Upper lobe of left lung (tissue), 6 donors: ENCODE measurements around the gene ELN. TPM values are rescaled to one million over a fixed set of nuclear protein-coding genes. Genes with fewer than 3 reads are reported as not detected.

Source experiments
- ATAC-seq, 2 donors: fragments of 200-7000 bp; cut with Tn5 transposase; one replicate each; pipeline ENCODE4 v1.9.1; 2022; ENCODE audit warnings: mild to moderate bottlenecking in 2 of 2, moderate library complexity in 2 of 2; ENCODE audit not compliant: low FRiP score in 2 of 2
- DNase-seq, 2 donors: peaks; one replicate each; pipeline ENCODE4 v3.0.0-alpha.2; 2019 to 2020
- H3K27ac ChIP-seq, 4 donors: fragments of 200-600 bp; sonication (generic); one replicate each; pipeline ENCODE4 v1.5.1; 2016 to 2019
- H3K27me3 ChIP-seq, 4 donors: fragments of 200-600 bp; sonication (generic); one replicate each; pipeline ENCODE4 v1.5.1; 2017 to 2019
- H3K36me3 ChIP-seq, 4 donors: fragments of 200-600 bp; sonication (generic); one replicate each; pipeline ENCODE4 v1.5.1; 2016 to 2019
- H3K4me1 ChIP-seq, 4 donors: fragments of 200-600 bp; sonication (generic); one replicate each; pipeline ENCODE4 v1.5.1; 2018 to 2019
- H3K4me3 ChIP-seq, 4 donors: fragments of 200-600 bp; sonication (generic); one replicate each; pipeline ENCODE4 v1.5.1; 2017 to 2019; ENCODE audit warnings: mild to moderate bottlenecking in 2 of 4, moderate library complexity in 1 of 4
- H3K9me3 ChIP-seq, 4 donors: fragments of 200-600 bp; sonication (generic); one replicate each; pipeline ENCODE4 v1.5.1; 2018 to 2019
- CTCF ChIP-seq, 6 experiments: fragments of 450-650 bp in 4 of 6; fragments of 200-600 bp in 2 of 6; sonication (generic) in 2 of 6; IDR thresholded peaks; one replicate each; pipeline ENCODE4 v1.5.1; 2016 to 2019; ENCODE audit warnings: antibody characterized with exemption in 6 of 6
- EP300 ChIP-seq, 4 donors: sonication (generic); formaldehyde crosslinking; IDR thresholded peaks; one replicate each; pipeline ENCODE4 v1.5.1; 2017; ENCODE audit warnings: antibody characterized with exemption in 4 of 4, control low read depth in 2 of 4
- POLR2A ChIP-seq, 4 donors: fragments of 450-650 bp; IDR thresholded peaks; one replicate each; pipeline ENCODE4 v1.5.1; 2016 to 2017; ENCODE audit warnings: antibody characterized with exemption in 4 of 4, mild to moderate bottlenecking in 2 of 4
- POLR2AphosphoS5 ChIP-seq, 2 donors: sonication (generic); formaldehyde crosslinking; IDR thresholded peaks; one replicate each; pipeline ENCODE4 v1.5.1; 2017; ENCODE audit warnings: antibody characterized with exemption in 2 of 2
- WGBS, 2 donors: methylation state at CpG; one replicate each; pipeline ENCODE4 v1.1.5; 2017 to 2018; 5-methylcytosine and 5-hydroxymethylcytosine counted together
- total RNA-seq, 6 donors: library from RNA; depleted of rRNA in 4 of 6; stranded (reverse); fragments of >200 nt in 4 of 6; gene quantifications; one replicate each; pipeline versions ENCODE4 v1.1.0 to v1.2.1, GENCODE V29; 2016 to 2021
- donor health status: DM: no; HTN: no; CAD: no; lungs with moderate emphysema.
- donor health status: DM: no; HTN: yes; CAD: no; lungs with severe emphysema.

Gene ELN
- total RNA-seq, 6 donors from 2014 or later, result 24.4 to 582 (median 229) TPM

- Histone ChIP-seq H3K9me3 (no peaks in the 10 kb centered on the region), H3K4me3 (no peak overlapping the region), H3K36me3 (no peaks in the 10 kb centered on the region), H3K27ac (peak overlapping the region in 1 of 4 donors; percentile 25), H3K4me1 (peaks cover 5 to 28% (median 19%) of the 10 kb centered on the region in 4 donors), H3K27me3 (no peaks in the 10 kb centered on the region)
- 66 to 79% methylated on average over 12 to 26 of the region's 26 CpGs for WGBS, 2 donors
- DNase-seq (peak in 1 of 2 donors; percentile 66), ATAC-seq (no peak)
- no peak for TF ChIP-seq POLR2A (IDR thresholded peaks at IDR 0.05)
- TF ChIP-seq EP300 (IDR thresholded peaks at IDR 0.05), result no peak
- TF ChIP-seq CTCF (IDR thresholded peaks at IDR 0.05), result no peak
- no peak for TF ChIP-seq POLR2AphosphoS5 (IDR thresholded peaks at IDR 0.05)
Observed at GRCh38 chr7:74021546-74022320, 6.2 kb upstream of the ELN start.

- Histone ChIP-seq H3K27ac (peak overlapping the region in 2 of 4 donors; percentile 25 to 45), H3K4me3 (no peak overlapping the region), H3K36me3 (no peaks in the 10 kb centered on the region), H3K4me1 (peaks cover 13 to 35% (median 27%) of the 10 kb centered on the region in 4 donors), H3K9me3 (no peaks in the 10 kb centered on the region), H3K27me3 (peaks cover 0 to 2% (median 0%) of the 10 kb centered on the region in 4 donors)
- ATAC-seq (no peak), DNase-seq (no peak)
- no peak for TF ChIP-seq POLR2AphosphoS5 (IDR thresholded peaks at IDR 0.05)
- TF ChIP-seq POLR2A (IDR thresholded peaks at IDR 0.05), result no peak
- no peak for TF ChIP-seq CTCF (IDR thresholded peaks at IDR 0.05)
- no peak for TF ChIP-seq EP300 (IDR thresholded peaks at IDR 0.05)
- WGBS, 2 donors, result 74 to 80% methylated on average over 5 to 7 of the region's 7 CpGs
Observed at GRCh38 chr7:74022507-74022906, 5.5 kb upstream of the ELN start.

GRCh38 chr7:74023092-74023536 lies 4.9 kb upstream of the ELN start:
- Histone ChIP-seq H3K4me1 (peaks cover 18 to 42% (median 33%) of the 10 kb centered on the region in 4 donors), H3K4me3 (no peak overlapping the region), H3K9me3 (no peaks in the 10 kb centered on the region), H3K27ac (peak overlapping the region in 2 of 4 donors; percentile 25 to 45), H3K27me3 (peaks cover 0 to 7% (median 0%) of the 10 kb centered on the region in 4 donors), H3K36me3 (no peaks in the 10 kb centered on the region)
- 17 to 27% methylated on average over 2 to 12 of the region's 12 CpGs for WGBS, 2 donors
- peak; percentile 34 to 41 for ATAC-seq
- no peak for DNase-seq
- TF ChIP-seq EP300 (IDR thresholded peaks at IDR 0.05), result no peak
- peak in 1 of 2 donors; percentile 57 for TF ChIP-seq POLR2AphosphoS5 (IDR thresholded peaks at IDR 0.05)

- no peaks in the 10 kb centered on the region for H3K9me3 ChIP-seq
- H3K4me1 ChIP-seq, result peaks cover 23 to 48% (median 37%) of the 10 kb centered on the region in 4 donors
- H3K4me3 ChIP-seq, result no peak overlapping the region
- no peak for ATAC-seq
- TF ChIP-seq POLR2A (IDR thresholded peaks at IDR 0.05), result no peak
- TF ChIP-seq EP300 (IDR thresholded peaks at IDR 0.05), result no peak
- no peak for TF ChIP-seq CTCF (IDR thresholded peaks at IDR 0.05)
- TF ChIP-seq POLR2AphosphoS5 (IDR thresholded peaks at IDR 0.05), result no peak
- peaks cover 0 to 7% (median 0%) of the 10 kb centered on the region in 4 donors for H3K27me3 ChIP-seq
- no peaks in the 10 kb centered on the region for H3K36me3 ChIP-seq
- peak overlapping the region in 1 of 4 donors; percentile 45 for H3K27ac ChIP-seq
- 84 to 88% methylated on average over 8 to 11 of the region's 11 CpGs for WGBS, 2 donors
- no peak for DNase-seq
Observed at GRCh38 chr7:74023786-74024185, 4.2 kb upstream of the ELN start.

- H3K27ac ChIP-seq, result no peak overlapping the region
- no peaks in the 10 kb centered on the region for H3K36me3 ChIP-seq
- ATAC-seq (no peak), DNase-seq (no peak)
- WGBS, 2 donors, result 67 to 68% methylated on average over 8 of the region's 8 CpGs
- H3K4me3 ChIP-seq, result no peak overlapping the region
- peaks cover 23 to 62% (median 45%) of the 10 kb centered on the region in 4 donors for H3K4me1 ChIP-seq
- H3K27me3 ChIP-seq, result peaks cover 0 to 7% (median 0%) of the 10 kb centered on the region in 4 donors
- no peaks in the 10 kb centered on the region for H3K9me3 ChIP-seq
- TF ChIP-seq EP300 (IDR thresholded peaks at IDR 0.05) (no peak), POLR2AphosphoS5 (IDR thresholded peaks at IDR 0.05) (no peak), CTCF (IDR thresholded peaks at IDR 0.05) (no peak), POLR2A (IDR thresholded peaks at IDR 0.05) (no peak)
Observed at GRCh38 chr7:74025146-74025545, 2.8 kb upstream of the ELN start.
